ENCODE measurements around the gene SYNE1. TPM values are rescaled to one million over a fixed set of nuclear protein-coding genes. Genes with fewer than 3 reads are reported as not detected.

The SYNE1 gene
- total and polyA plus RNA-seq, 2 of the 8 experiments (the other 6 are each of a cell fraction or from before 2014, with no cell fraction given), result 2.8 to 5.5 TPM

GRCh38 chr6:152146385-152146784 is 490.8 kb downstream of the SYNE1 start:
- Histone ChIP-seq H3K14ac (ENCODE audit: insufficient read length) (no peak overlapping the region), H2BK20ac (ENCODE audit: low read length) (no peak overlapping the region), H2BK12ac (ENCODE audit: low read depth, low read length) (no peak overlapping the region), H4K91ac (replicated peaks; ENCODE audit: insufficient read length, low read length) (no peak overlapping the region), H3K4me1 (replicated peaks in 1 of 4; ENCODE audit: control insufficient read depth in 3 of 4, insufficient read depth in 4 of 4, low read length in 3 of 4) (no peaks in the 10 kb centered on the region), H3K18ac (ENCODE audit: extremely low read depth, low read length) (no peak overlapping the region), H2AK5ac (ENCODE audit: low read depth, low read length) (no peak overlapping the region), H2BK120ac (replicated peaks; ENCODE audit: low read depth, low read length) (no peak overlapping the region), H3K27me3 (replicated peaks in 1 of 4; ENCODE audit: control insufficient read depth in 3 of 4, extremely low read depth in 1 of 4, insufficient read depth in 3 of 4, low read length in 3 of 4) (no peaks in the 10 kb centered on the region), H3K9ac (replicated peaks in 1 of 4; ENCODE audit: extremely low read depth in 1 of 4, low read depth in 3 of 4, low read length in 3 of 4) (no peak overlapping the region), H3K23me2 (ENCODE audit: low read depth, low read length) (no peaks in the 10 kb centered on the region), H3K79me1 (ENCODE audit: low read depth, low read length) (no peaks in the 10 kb centered on the region), H3K23ac (ENCODE audit: insufficient read length) (no peak overlapping the region), H3K9me3 (ENCODE audit: insufficient read depth in 2 of 2, low read depth in 1 of 2, low read length in 1 of 2) (no peaks in the 10 kb centered on the region), H2BK15ac (ENCODE audit: low read length) (no peak overlapping the region), H3K79me2 (ENCODE audit: control insufficient read depth in 1 of 2, insufficient read depth in 2 of 2, low read length in 2 of 2) (no peaks in the 10 kb centered on the region), H3K36me3 (ENCODE audit: control insufficient read depth in 2 of 4, insufficient read depth in 4 of 4, low read length in 3 of 4) (no peaks in the 10 kb centered on the region), H4K5ac (ENCODE audit: insufficient read length, low read depth, low read length) (no peak overlapping the region), H4K8ac (ENCODE audit: extremely low read depth, insufficient read depth, low read length) (no peak overlapping the region), H3K4me2 (ENCODE audit: insufficient read depth in 1 of 2, low read depth in 2 of 2, low read length in 2 of 2) (no peak overlapping the region), H3K27ac (ENCODE audit: low read depth, low read length) (no peak overlapping the region), H2BK5ac (ENCODE audit: low read depth, low read length) (no peak overlapping the region), H3K4ac (replicated peaks; ENCODE audit: insufficient read length, low read depth, low read length) (no peak overlapping the region), H3K4me3 (ENCODE audit: extremely low read depth in 1 of 4, insufficient read depth in 2 of 4, low read depth in 3 of 4, low read length in 4 of 4) (no peak overlapping the region; a peak in 1 of 8 replicates), H3K56ac (replicated peaks; ENCODE audit: insufficient read length, low read depth, low read length) (no peak overlapping the region), H2AFZ (ENCODE audit: low read length) (no peak overlapping the region), H4K20me1 (replicated peaks in 1 of 2; ENCODE audit: control insufficient read depth in 1 of 2, insufficient read depth in 2 of 2, low read length in 2 of 2) (no peaks in the 10 kb centered on the region)
- FAIRE-seq, result no peak
- POLR2A ChIA-PET (ENCODE audit: partially characterized antibody), result no interaction called here
- WGBS, 2 experiments (ENCODE audit: extremely low coverage in 1 of 2, insufficient coverage in 1 of 2, insufficient read length in 1 of 2, insufficient replicate concordance in 2 of 2, low coverage in 1 of 2, low lambda C conversion rate in 2 of 2, missing lambda C conversion rate in 1 of 2), result 96% methylated on average over 1 of the region's 1 CpG; no CpG with 5 or more reads in 1 of the 2 experiments
- no peak for DNase-seq (ENCODE audit: low read depth in 1 of 2, low spot score in 2 of 2)
- CTCF ChIA-PET (ENCODE audit: partially characterized antibody), result interaction anchor here (2.6 kb wide), 1 partner anchor 13 kb away, joined by 7 read pairs; no protein-coding TSS in a partner anchor
- TF ChIP-seq EP300 (IDR thresholded peaks at IDR 0.05; ENCODE audit: borderline replicate concordance in 1 of 2, low read depth in 2 of 2, low read length in 2 of 2) (no peak), CHD2 (IDR thresholded peaks at IDR 0.05; ENCODE audit: low read length) (no peak), NANOG (IDR thresholded peaks at IDR 0.05; ENCODE audit: insufficient read depth, low read depth, low read length, poor library complexity, severe bottlenecking) (no peak), ATF3 (IDR thresholded peaks at IDR 0.05; ENCODE audit: insufficient read depth, low read depth, low read length) (no peak), POU5F1 (IDR thresholded peaks at IDR 0.05; ENCODE audit: low read depth, low read length) (no peak)

Measured in H1 (cell line).